ENCODE data around the gene KRT82.

The KRT82 gene

DNA sequence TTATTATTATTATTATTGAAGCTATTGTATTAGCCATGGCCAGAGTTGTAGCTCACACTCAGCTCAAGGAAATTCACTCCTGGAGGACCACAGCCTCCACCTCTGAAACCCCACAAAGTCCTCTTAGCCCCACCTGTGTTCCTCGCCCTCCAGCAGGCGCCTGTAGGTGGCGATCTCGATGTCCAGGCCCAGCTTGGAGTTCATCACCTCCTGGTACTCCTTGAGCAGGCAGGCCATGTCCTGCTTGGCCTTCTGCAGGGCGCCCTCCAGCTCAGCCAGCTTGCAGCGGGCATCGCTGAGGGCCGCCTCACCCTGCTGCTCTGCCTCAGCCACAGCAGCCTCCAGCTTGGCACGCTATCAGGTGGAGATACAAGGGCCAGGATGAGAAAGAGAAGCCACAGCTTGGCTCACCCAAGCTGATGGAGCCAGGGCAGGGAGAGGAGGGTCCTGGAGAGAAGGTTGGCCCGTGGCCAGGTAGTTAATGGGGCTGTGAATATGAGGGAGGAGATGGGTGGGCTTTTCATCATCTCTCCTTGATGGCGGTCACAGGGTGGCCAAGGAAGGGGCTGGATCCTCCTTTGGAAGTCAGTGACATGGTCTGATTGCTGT is 43.9 kb downstream of the KRT82 start:
- Histone ChIP-seq H3K27ac (ENCODE audit: low read depth, low read length, poor library complexity, severe bottlenecking) (no peak overlapping the region), H3K4me3 (ENCODE audit: low read depth, low read length, poor library complexity, severe bottlenecking) (no peak overlapping the region), H3K9me2 (ENCODE audit: low read depth, low read length) (no peaks in the 10 kb centered on the region), H3K36me3 (ENCODE audit: insufficient read depth, low read length) (no peaks in the 10 kb centered on the region), H3K4me1 (ENCODE audit: insufficient read depth, low read length, severe bottlenecking) (peaks cover 23% of the 10 kb centered on the region), H3K79me2 (ENCODE audit: insufficient read depth, low read length) (no peaks in the 10 kb centered on the region), H2AFZ (ENCODE audit: low read length) (no peak overlapping the region), H3K9me3 (ENCODE audit: low read length) (no peaks in the 10 kb centered on the region), H3K4me2 (ENCODE audit: low read length) (no peak overlapping the region), H3F3A (ENCODE audit: insufficient read depth, low read length) (no peaks in the 10 kb centered on the region), H3K27me3 (ENCODE audit: insufficient read depth, low read length) (no peaks in the 10 kb centered on the region), H3K9ac (ENCODE audit: low read length) (no peak overlapping the region), H4K20me1 (ENCODE audit: insufficient read depth, low read length) (no peaks in the 10 kb centered on the region)
- TF ChIP-seq, protein P1, sequence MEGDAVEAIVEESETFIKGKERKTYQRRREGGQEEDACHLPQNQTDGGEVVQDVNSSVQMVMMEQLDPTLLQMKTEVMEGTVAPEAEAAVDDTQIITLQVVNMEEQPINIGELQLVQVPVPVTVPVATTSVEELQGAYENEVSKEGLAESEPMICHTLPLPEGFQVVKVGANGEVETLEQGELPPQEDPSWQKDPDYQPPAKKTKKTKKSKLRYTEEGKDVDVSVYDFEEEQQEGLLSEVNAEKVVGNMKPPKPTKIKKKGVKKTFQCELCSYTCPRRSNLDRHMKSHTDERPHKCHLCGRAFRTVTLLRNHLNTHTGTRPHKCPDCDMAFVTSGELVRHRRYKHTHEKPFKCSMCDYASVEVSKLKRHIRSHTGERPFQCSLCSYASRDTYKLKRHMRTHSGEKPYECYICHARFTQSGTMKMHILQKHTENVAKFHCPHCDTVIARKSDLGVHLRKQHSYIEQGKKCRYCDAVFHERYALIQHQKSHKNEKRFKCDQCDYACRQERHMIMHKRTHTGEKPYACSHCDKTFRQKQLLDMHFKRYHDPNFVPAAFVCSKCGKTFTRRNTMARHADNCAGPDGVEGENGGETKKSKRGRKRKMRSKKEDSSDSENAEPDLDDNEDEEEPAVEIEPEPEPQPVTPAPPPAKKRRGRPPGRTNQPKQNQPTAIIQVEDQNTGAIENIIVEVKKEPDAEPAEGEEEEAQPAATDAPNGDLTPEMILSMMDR (IDR thresholded peaks at IDR 0.05; ENCODE audit: low read length) = peak; percentile 50
- TF ChIP-seq EZH2 (IDR thresholded peaks at IDR 0.05; ENCODE audit: borderline replicate concordance, low read length) = no peak

DNA sequence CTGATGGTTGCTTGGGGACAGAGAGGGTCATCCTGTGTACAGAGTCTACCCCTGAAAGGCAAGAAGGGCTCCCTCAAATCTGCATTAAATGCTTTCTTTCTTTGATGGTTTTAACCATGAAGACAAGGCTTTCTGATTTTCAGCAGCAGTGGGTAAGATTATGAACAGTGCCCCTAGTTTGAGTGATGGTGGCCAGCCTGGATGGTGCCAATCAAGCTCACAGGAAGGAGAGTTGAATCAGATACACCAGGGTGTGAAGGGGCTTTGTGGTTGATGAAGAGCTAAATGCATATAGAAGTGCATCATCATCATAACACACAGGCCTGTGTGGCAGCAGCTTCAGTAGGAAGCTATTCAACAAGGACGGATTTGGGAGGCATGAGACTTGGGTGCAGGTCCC is 44.6 kb downstream of the KRT82 start:
- no peak overlapping the region for H3K4me2 ChIP-seq (ENCODE audit: low read length)
- no peak overlapping the region for H3K9ac ChIP-seq (ENCODE audit: low read length)

DNA sequence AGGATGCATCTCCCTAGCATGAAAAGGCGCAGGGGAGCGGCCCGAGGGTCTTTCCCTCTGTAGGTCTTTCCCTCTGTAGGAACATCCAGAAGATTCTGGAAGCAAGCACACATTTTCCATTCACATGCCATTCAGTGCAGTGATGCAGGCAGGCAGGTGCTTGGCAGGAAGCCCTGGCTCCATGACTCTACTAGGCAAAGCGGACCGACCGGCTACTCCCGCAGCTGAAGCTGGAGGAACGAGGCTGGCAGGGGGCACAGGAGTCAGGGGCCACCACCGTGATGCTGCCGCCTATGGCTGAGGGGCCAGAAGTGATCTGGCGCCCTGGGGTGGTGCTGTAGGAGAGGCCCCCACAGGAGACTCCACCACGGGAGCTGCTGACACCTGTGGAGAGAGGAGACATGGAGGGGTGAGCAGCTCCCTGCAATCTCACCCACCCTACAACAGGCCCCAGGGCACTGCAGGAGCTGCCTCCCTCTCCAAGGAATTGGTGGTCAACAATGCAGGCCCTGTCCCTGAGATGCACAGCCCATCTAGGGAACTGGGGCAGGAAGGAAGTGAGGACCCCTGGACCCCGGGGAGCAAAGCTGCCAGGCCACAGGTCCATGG is 45.4 kb downstream of the KRT82 start:
- Histone ChIP-seq H3K4me3 (ENCODE audit: low read depth, low read length, poor library complexity, severe bottlenecking) (no peak overlapping the region), H3K9me2 (ENCODE audit: low read depth, low read length) (no peaks in the 10 kb centered on the region), H3K9me3 (ENCODE audit: low read length) (no peaks in the 10 kb centered on the region), H3K4me2 (ENCODE audit: low read length) (no peak overlapping the region), H2AFZ (ENCODE audit: low read length) (no peak overlapping the region), H3K4me1 (ENCODE audit: insufficient read depth, low read length, severe bottlenecking) (peaks cover 23% of the 10 kb centered on the region), H4K20me1 (ENCODE audit: insufficient read depth, low read length) (no peaks in the 10 kb centered on the region), H3F3A (ENCODE audit: insufficient read depth, low read length) (no peaks in the 10 kb centered on the region), H3K36me3 (ENCODE audit: insufficient read depth, low read length) (no peaks in the 10 kb centered on the region), H3K27me3 (ENCODE audit: insufficient read depth, low read length) (no peaks in the 10 kb centered on the region), H3K79me2 (ENCODE audit: insufficient read depth, low read length) (no peaks in the 10 kb centered on the region), H3K27ac (ENCODE audit: low read depth, low read length, poor library complexity, severe bottlenecking) (no peak overlapping the region), H3K9ac (ENCODE audit: low read length) (no peak overlapping the region)
- no peak for TF ChIP-seq EZH2 (IDR thresholded peaks at IDR 0.05; ENCODE audit: borderline replicate concordance, low read length)
- TF ChIP-seq, protein P1 (IDR thresholded peaks at IDR 0.05; ENCODE audit: low read length) = no peak

More for the DNA sequence above, 44.6 kb downstream of the KRT82 start:
- H3K27ac ChIP-seq (ENCODE audit: low read depth, low read length, poor library complexity, severe bottlenecking) = no peak overlapping the region
- H3K36me3 ChIP-seq (ENCODE audit: insufficient read depth, low read length) = no peaks in the 10 kb centered on the region
- no peaks in the 10 kb centered on the region for H4K20me1 ChIP-seq (ENCODE audit: insufficient read depth, low read length)
- H3K4me3 ChIP-seq (ENCODE audit: low read depth, low read length, poor library complexity, severe bottlenecking) = no peak overlapping the region
- no peaks in the 10 kb centered on the region for H3K79me2 ChIP-seq (ENCODE audit: insufficient read depth, low read length)
- H3K27me3 ChIP-seq (ENCODE audit: insufficient read depth, low read length) = no peaks in the 10 kb centered on the region
- no peaks in the 10 kb centered on the region for H3K9me2 ChIP-seq (ENCODE audit: low read depth, low read length)
- no peak for TF ChIP-seq EZH2 (IDR thresholded peaks at IDR 0.05; ENCODE audit: borderline replicate concordance, low read length)
- TF ChIP-seq, protein P1 (IDR thresholded peaks at IDR 0.05; ENCODE audit: low read length) = no peak
- H2AFZ ChIP-seq (ENCODE audit: low read length) = no peak overlapping the region
- H3F3A ChIP-seq (ENCODE audit: insufficient read depth, low read length) = no peaks in the 10 kb centered on the region
- H3K4me1 ChIP-seq (ENCODE audit: insufficient read depth, low read length, severe bottlenecking) = peaks cover 23% of the 10 kb centered on the region
- H3K9me3 ChIP-seq (ENCODE audit: low read length) = no peaks in the 10 kb centered on the region

Measured in OCI-LY1 (cell line).